C4-2B (cell line): ENCODE data around the gene SHC2.

Source experiments
- CTCF ChIP-seq: fragments of 450-650 bp; conservative IDR thresholded peaks from 2 replicates; pipeline ENCODE4 v1.5.1; 2017; ENCODE audit warnings: mild to moderate bottlenecking
- ZFX ChIP-seq: fragments of 450-650 bp; IDR thresholded peaks from 2 replicates; pipeline ENCODE4 v1.6.1; 2017

GRCh38 chr19:369256-369655, 91.6 kb downstream of the SHC2 start:
- no peak for TF ChIP-seq CTCF
- no peak for TF ChIP-seq ZFX
